GM21515 (cell line): ENCODE results near the gene CNTNAP2.
"Not testable (repeated sequence)": the region's sequence is repeated elsewhere in the genome, so short reads cannot be mapped to it uniquely, and the experiment has no call there.

Source experiments
- ATAC-seq: cut with Tn5 transposase; IDR thresholded peaks from one replicate; pipeline ENCODE4 v1.9.1; 2021; ENCODE audit not compliant: unreplicated experiment

CNTNAP2 gene

DNA sequence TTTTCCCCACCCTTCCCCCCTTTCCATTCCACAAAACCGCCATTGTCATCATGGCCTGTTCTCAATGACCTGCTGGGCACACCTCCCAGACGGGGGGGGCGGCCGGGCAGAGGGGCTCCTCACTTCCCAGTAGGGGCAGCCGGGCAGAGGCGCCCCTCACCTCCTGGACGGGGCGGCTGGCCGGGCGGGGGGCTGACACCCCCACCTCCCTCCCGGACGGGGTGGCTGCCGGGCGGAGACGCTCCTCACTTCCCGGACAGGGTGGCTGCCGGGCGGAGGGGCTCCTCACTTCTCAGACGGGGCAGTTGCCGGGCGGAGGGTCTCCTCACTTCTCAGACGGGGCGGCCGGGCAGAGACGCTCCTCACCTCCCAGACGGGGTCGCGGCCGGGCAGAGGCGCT lies 1685.2 kb downstream of the CNTNAP2 start:
- ATAC-seq: not testable (repeated sequence)

DNA sequence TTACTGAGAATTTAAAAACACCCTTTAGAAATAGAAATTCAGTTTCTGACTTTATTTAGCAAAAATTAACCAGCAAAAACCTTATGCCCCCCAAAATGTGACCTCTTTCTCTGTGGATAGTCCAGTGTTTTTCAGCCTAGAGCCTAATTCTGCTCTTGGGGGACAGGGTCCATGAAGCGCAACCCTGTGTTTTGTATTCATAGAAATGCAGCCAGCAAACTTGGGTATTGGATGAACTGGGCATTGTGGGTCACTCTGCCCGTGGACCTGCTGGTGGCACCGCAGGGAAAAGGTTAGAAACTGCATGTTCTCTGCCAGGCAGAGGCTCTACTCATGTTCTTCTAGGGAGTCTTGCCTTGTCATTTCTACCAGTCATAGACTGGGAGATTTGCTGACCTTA lies 1686.5 kb downstream of the CNTNAP2 start:
- no peak for ATAC-seq

DNA sequence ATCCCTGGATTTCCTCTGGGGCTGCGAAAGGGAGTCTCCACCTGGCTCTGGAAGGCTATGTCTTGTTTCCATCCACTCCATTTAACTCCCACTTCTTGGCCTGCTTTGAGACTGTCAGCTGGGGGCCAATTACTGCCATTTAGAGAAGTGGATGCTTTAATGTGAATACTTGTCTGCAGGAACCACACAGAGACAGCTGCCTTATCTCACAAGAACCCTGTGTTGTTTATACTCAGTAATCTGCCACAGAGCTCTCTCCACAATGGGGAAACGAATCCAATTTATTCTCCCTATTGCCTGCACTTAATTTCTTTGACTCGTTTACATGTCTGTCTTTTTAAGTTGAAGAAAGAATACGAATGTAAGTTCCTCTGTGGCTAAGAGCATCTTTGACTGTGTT lies 1687.0 kb downstream of the CNTNAP2 start:
- ATAC-seq: no peak

DNA sequence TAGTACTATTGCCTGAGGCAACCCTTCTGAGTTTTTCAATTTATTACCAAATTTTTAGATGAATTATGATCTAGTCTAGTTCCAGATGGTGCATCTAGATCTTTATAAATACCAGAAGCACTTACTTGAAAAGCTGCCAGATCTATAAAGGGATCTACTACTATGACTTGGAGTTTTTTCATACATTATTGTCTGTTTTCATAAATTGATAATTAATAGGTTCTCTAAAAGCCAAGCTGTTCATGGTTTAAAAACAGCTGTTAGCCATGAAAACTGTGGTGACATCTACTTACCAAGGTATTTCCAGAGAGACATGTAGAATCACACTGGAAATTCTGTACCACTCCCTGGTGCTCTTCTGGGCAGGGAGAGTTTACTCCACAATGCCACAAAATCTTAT lies 1687.4 kb downstream of the CNTNAP2 start:
- no peak for ATAC-seq

DNA sequence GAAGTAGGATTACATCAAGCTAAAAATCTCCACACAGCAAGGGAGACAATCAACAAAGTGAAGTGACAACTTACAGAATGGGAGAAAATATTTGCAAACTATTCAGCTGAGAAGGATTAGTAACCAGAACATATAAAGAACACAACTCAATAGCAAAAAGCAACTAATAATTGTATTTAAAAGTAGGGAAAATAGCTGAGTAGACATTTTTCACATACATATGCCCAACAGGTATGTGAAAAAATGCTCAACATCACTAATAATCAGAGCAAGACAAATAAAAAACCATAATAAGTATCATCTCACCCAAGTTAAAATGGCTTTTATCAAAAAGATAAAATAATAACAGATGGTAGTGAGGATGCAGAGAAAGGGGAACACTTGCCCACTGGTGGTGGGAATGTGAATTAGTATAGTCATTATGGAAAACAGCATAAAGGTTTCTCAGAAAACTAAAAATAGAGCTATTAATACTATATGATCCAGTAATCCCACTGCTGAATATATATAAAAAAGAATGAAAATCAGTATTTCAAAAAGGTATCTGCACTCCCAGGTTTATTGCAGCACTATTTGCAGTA lies 1689.5 kb downstream of the CNTNAP2 start:
- no peak for ATAC-seq

DNA sequence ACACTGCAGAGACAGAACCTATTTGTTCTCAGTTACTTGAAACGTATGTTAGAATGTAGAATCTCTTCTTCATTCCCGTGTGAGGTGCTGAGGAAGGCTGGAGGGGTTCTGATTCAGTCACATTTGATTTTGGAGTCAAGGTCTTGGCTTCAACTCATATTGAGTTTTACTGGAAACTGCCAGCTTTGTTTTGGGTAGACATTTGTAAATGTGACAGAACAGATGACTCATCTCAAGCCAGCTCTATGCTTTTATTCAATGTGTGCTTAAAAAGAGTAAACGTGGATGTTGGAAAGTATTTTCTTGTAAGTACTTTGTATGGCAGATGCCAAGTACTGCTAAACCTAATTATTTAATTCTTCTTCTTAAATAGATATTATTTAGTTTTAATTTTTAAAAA lies 1693.2 kb downstream of the CNTNAP2 start:
- ATAC-seq: no peak

DNA sequence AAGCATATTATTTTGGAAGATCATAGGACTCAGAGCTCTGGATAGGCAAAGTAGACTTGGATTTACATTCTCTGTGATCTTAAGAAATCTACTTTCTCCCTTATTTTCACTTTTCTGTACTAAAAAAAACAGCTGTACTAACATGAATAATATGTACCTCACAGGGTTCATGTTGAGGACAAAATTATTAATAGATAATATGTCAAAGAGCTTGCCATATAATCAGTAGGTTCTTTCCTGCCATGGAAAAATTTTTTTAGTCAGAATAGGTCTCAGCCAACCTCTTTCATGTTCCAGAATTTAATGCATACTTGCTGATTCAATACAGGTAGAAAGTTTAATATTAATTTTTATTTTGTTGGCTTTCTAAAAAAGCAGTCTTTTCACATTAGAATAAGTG lies 1693.7 kb downstream of the CNTNAP2 start:
- no peak for ATAC-seq

DNA sequence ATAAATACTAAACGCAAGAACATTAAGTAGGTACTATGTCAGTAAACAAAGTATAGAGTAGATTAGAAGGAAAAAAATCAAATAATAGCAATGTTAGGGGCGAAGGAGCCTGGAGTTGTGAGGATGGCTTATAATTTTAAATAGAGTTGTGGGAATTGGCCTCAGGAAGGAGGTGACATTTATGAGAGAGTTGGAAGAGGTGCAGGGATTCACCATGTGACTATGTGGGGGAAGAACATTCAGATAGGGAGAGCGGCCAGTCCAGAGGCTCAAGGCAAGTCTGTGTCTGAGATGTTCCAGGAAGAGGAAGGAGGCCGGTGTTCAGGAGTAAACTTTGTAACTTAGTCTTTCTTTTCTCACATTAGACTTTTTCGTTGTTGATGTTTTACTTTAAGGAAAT lies 1695.3 kb downstream of the CNTNAP2 start:
- ATAC-seq: no peak

DNA sequence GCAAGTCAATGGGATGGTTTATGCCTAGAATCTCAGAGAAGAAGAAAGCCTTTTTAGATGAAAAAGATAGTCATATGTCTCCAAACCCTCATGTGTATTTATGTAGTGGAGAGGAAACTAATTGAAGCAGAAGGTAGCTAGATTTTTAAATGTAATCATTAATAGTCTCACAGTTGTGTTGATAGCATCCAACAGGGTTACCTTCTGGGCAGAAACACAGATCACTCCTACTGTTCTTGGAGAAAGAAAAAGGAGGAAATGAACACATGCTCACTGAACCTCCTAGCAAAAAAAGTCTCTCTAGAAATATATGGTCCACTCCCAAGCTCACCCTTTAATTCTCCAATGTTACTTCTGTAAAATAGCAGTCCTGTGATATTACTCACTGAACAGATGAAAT lies 1696.7 kb downstream of the CNTNAP2 start:
- ATAC-seq: no peak

DNA sequence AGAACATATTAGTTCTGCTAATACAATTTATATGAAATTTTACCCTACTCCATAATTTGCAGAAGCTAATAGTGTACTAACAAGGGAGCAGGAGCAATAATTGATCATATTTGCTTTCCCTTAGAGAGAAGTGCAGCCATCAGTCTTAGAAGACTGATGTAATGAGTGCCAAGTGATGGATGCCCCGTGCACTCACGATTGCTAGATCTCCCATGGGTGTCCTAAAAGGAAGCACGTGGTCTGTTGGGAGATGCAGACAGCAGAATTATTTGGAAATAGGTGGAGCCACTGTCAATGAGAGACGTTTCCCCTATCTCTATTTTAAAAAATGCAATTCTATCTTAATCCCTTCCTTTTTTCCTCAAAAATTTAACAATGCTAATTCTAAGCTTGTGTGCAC lies 1701.7 kb downstream of the CNTNAP2 start:
- ATAC-seq: no peak

DNA sequence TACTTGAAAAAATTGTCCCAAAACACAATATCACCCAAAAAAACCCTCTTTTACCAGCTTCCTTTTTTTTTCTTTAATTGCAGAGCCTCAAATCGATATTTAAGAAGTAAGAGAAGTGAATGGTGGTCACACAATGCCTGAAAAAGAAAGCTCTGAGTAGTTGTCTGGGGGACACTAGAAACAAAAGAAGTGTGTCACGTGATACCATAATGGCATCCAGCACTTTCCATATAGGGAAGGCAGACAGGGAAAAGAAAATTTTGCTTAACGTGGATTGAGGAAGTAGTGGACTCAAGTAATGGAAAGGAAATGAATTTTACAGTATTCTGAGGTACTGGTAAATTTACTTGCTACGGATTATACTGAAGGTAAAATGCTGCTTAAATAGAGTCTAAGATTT lies 1708.1 kb downstream of the CNTNAP2 start:
- no peak for ATAC-seq

DNA sequence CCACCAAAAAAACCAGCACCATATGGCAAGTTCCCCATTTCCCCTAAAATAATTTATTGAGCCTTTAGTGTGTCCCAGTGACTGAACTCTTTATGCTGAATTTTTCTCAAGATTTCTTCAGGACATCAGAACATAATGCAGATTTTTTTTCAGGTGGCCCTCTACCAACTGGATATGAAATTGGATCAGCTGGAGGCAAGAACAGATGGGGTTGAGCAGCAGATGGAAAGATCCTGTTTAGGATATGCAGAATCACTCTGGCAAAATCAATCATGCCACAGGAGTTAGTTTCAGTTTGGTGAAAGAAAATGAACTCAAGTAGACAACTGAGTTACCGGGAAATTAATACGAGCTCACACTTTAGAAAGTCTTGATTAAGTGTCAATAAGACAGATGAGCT lies 1712.4 kb downstream of the CNTNAP2 start:
- no peak for ATAC-seq

DNA sequence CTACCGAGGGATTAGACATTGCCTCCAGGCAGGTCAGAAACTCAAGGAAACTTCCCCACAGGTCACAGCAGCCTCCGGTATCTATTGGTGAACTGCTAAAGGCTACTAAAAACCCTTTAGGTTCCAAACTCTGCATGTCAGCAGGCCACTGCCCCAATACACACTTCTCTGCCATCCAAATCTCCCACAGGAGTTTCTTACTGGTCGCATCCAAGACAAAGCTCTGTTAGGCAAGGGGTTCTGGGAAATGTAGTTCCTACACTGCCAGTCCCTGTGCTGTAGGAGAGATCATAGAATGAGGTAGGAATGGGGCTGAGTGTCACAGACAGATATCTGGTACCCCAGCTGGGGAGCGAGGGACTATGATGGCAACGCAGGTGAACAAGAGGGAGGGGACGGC lies 1717.0 kb downstream of the CNTNAP2 start:
- no peak for ATAC-seq

DNA sequence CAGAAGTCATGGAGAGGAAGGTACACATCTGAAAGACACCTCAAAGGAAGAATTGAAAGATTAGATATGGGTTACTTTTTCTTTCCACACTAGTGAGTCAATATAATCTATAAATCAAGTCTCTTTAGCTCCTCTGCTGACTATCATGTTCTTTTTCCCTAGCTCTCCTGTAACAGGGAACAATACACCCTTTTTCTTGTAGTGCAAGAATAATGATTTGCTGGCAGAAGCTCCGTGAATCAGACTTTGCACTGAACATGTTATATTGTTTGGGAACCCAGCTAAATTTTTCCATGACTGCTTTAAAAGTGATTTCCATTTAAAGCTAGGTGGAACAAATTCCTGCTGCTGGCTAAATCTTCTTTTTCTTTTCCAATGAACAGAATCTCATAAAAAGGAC lies 1717.4 kb downstream of the CNTNAP2 start:
- ATAC-seq: no peak

DNA sequence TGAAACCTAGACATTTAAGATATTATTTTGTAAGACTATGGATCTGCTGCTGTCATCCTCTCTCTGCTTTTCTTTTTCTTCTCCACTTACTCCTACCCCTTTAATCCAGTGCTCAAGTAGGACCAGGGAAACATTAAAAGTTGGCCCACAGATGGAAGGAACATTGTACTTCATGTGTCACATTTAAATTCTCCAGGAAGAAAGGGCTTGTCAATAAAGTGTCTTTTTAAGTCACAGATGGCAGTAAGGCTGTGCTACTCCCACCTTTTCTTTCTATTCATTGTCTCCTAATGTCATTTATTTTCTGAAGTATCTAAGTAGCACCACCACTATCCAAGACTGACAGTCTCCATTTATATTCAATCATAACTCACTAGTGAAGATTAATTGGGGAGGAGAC lies 1736.2 kb downstream of the CNTNAP2 start:
- ATAC-seq: no peak

DNA sequence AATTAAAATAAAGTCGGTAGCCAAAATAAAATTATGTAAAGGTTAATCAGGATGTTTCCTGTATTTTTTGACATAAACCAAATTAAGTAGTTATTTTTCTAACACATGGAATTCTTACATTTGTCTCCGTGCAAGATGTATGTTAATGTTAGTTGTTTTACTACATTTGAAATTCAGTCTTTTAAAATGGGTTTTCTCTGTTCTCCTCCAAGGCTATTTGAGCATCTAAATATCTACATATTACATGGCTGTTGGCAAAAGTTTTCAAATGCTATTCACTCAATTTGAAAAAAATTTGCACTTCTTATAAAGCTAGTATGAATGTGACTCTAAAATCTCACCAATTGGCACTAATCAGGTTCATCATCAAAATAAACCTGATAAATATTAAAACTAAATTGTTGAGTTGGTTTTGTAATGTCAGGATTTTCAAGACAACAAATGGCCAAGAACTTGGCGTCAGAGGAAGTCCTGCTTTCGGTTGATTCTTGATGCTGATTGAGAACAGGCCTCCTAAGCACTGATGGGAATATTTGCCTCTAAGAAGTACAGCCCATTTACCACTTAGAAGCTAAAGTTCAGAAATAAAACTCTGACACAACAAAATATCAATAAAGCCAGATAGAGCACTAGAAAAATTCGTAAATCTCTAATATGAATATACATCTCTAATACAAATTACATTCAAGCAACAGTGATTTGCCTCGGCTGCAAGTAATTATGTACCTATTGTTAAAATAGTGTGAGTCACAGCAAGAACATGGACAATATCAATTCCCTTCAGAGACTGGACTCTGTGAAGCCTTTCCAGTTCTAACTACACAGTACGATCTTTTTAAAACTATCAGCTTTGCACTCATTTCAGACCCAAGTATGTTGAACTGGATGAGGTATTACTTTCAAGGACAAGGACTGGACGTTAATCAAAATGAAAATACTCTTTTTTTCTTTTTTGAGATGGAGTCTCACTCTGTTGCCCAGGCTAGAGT lies 1740.8 kb downstream of the CNTNAP2 start:
- ATAC-seq: no peak

DNA sequence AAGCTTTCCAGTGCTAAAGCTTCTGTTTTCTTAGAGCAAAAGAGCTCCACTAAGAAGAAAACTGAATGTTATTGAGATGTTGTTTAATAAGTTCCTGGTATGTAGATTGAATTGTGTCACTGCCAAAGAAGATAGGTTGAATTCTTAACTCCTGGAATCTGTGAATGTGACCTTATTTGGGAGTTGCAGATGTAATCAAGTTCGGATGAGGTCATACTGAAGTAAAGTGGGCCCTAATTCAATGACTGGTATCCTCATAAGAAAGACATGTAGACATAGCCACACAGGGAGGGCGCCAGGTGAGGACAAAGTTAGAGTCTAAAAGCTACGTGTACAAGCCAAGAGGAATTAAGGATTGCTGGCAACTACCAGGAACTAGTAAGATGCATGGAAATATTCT lies 1741.8 kb downstream of the CNTNAP2 start:
- ATAC-seq: no peak

DNA sequence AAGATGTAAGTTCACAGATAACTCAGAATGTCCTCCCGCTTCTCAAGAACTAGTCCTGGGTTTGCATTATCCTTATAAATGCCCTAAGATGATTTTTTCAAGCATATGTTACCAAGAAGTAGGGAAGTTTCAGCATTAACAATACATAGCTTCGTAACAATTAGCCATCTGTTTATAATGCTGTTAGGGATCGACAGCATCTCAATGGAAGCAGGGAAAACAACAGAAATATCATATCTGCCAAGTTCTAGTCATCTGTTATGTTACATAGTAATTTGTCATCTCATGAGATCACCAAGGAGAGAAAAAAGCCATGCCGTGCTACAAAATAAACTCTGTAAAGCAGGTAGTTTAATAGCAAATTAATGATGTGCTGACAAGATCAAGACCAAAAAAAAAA lies 1742.4 kb downstream of the CNTNAP2 start:
- ATAC-seq: no peak

DNA sequence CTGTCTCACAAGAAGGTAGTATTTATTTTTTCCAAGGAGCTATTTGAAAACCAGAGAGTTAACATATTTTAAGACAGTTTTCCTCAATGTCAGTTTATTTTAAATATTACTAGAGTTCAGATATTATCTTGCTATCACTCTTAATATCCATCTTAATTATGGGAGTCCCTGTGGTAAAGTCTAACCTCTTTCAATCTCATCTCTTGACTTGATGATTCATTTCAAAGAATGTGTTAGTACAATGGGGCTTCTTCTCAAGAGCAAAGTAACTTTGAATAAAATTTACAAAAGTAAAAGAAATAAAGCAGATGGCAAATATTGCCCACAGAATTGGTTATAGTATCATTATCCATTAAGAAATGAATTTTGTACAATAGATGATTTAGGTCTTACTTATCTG lies 1742.9 kb downstream of the CNTNAP2 start:
- no peak for ATAC-seq

DNA sequence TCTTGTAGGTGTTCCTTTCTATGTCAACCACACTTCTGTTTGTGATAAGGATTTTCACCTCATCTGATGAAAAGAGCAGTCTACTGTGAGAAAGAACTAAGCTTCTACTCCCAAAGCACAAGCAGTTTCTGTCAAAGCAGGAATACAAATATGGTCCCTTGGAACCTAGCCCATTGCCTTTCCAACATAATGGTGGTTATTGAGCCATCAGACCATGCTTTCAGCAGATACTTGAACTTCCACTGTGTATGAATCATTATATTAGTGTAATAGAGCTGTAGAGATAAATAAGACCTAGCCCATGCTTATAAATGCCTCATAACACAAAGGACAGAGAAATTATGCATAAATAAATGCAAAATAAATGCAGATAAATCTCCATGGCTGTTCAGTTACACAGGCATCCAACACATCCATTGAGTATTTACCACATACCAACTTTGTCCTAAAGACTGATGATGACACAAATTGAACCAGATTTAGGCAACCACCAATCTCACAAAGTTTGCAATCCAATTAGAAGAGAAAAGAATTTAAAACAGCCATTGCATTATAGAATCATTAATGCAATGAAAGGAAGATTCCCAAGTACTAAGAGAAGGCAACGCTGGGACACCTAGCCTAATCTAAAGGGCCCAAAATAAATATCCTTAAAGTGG lies 1744.6 kb downstream of the CNTNAP2 start:
- no peak for ATAC-seq

DNA sequence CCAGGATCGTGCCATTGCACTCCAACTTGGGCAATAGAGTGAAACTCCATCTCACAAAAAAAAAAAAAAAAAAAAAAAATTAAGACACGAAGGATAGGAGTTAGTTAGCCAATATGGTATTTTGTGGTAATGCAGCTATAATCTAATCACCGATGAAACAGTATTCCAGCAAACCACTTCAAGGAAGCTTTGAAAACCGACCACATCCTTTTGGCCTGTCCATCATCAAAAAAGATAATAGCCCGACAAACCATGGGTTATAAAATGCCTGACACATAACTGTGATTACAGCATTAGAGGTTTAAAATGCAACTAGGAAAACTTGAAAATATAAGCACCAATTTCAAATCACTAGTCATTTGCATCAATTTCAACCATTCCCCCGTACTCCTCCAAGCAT lies 1745.3 kb downstream of the CNTNAP2 start:
- ATAC-seq: no peak

DNA sequence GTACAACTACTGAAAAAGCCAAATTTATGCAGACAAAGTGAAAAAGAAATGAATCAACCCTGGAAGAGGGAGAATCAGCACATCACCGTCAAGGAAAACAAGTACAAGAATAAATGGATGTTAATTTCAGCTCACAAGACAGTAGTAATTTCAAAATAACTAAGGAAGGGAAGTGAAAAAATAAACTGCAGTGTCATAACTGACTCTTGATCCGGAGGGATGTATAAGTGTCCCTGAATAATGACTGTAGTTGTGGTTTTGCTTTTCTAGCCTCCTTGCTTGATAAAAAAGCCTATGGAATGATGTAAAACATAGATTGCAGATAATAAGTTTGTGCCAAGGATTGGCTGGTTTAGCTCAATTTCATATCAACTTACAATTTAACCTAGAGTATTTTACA lies 1752.9 kb downstream of the CNTNAP2 start:
- ATAC-seq: no peak
